ENCODE measurements around the gene USP49. TPM values are rescaled to one million over a fixed set of nuclear protein-coding genes. Genes with fewer than 3 reads are reported as not detected.

USP49 gene
- total RNA-seq, 1 experiment from 2014 or later, result 7.0 TPM

GRCh38 chr6:41757931-41758640 lies 137.1 kb downstream of the USP49 start:
- H3K36me3 Mint-ChIP-seq (ENCODE audit: insufficient read depth, unreplicated experiment), result no peaks in the 10 kb centered on the region
- H3K27me3 Mint-ChIP-seq (ENCODE audit: unreplicated experiment), result peaks cover 28% of the 10 kb centered on the region
- no peak overlapping the region for H3K4me3 Mint-ChIP-seq (ENCODE audit: low read depth, unreplicated experiment)
- H3K27ac Mint-ChIP-seq (ENCODE audit: unreplicated experiment), result no peak overlapping the region
- CTCF ChIA-PET, result interaction anchor here (0.8 kb wide), 1 partner anchor 192 kb away, joined by 3 read pairs; no protein-coding TSS in a partner anchor
- TF ChIP-seq CTCF (IDR thresholded peaks at IDR 0.05; ENCODE audit: unreplicated experiment), result no peak
- no peaks in the 10 kb centered on the region for H3K9me3 Mint-ChIP-seq (ENCODE audit: low read depth, unreplicated experiment)
- no peaks in the 10 kb centered on the region for H3K4me1 Mint-ChIP-seq (ENCODE audit: low read depth, unreplicated experiment)
- intact Hi-C loops (cut with micrococcal nuclease; ENCODE audit: unreplicated experiment), result no loop called here
- no TSS peak for BruUV-seq (replicated peaks)
- DNase-seq, result peak; percentile 36

GRCh38 chr6:41757271-41757670 lies 137.9 kb downstream of the USP49 start:
- Mint-ChIP-seq H3K27ac (ENCODE audit: unreplicated experiment) (no peak overlapping the region), H3K9me3 (ENCODE audit: low read depth, unreplicated experiment) (no peaks in the 10 kb centered on the region), H3K27me3 (ENCODE audit: unreplicated experiment) (peaks cover 28% of the 10 kb centered on the region), H3K4me1 (ENCODE audit: low read depth, unreplicated experiment) (no peaks in the 10 kb centered on the region), H3K36me3 (ENCODE audit: insufficient read depth, unreplicated experiment) (no peaks in the 10 kb centered on the region), H3K4me3 (ENCODE audit: low read depth, unreplicated experiment) (no peak overlapping the region)
- CTCF ChIA-PET, result no interaction called here
- TF ChIP-seq CTCF (IDR thresholded peaks at IDR 0.05; ENCODE audit: unreplicated experiment), result no peak
- no TSS peak for BruUV-seq (replicated peaks)
- DNase-seq, result no peak
- intact Hi-C loops (cut with micrococcal nuclease; ENCODE audit: unreplicated experiment), result no loop called here

GRCh38 chr6:41756354-41756753 lies 138.8 kb downstream of the USP49 start:
- CTCF ChIA-PET, result no interaction called here

GRCh38 chr6:41755895-41756294 lies 139.3 kb downstream of the USP49 start:
- Mint-ChIP-seq H3K27me3 (ENCODE audit: unreplicated experiment) (peaks cover 18% of the 10 kb centered on the region), H3K9me3 (ENCODE audit: low read depth, unreplicated experiment) (no peaks in the 10 kb centered on the region), H3K4me3 (ENCODE audit: low read depth, unreplicated experiment) (no peak overlapping the region), H3K27ac (ENCODE audit: unreplicated experiment) (no peak overlapping the region), H3K4me1 (ENCODE audit: low read depth, unreplicated experiment) (no peaks in the 10 kb centered on the region), H3K36me3 (ENCODE audit: insufficient read depth, unreplicated experiment) (no peaks in the 10 kb centered on the region)
- no peak for DNase-seq
- CTCF ChIA-PET, result no interaction called here
- TF ChIP-seq CTCF (IDR thresholded peaks at IDR 0.05; ENCODE audit: unreplicated experiment), result no peak
- intact Hi-C loops (cut with micrococcal nuclease; ENCODE audit: unreplicated experiment), result no loop called here
- BruUV-seq (replicated peaks), result no TSS peak

More at GRCh38 chr6:41756354-41756753, 138.8 kb downstream of the USP49 start:
- TF ChIP-seq CTCF (IDR thresholded peaks at IDR 0.05; ENCODE audit: unreplicated experiment), result no peak
- no TSS peak for BruUV-seq (replicated peaks)
- Mint-ChIP-seq H3K9me3 (ENCODE audit: low read depth, unreplicated experiment) (no peaks in the 10 kb centered on the region), H3K4me1 (ENCODE audit: low read depth, unreplicated experiment) (no peaks in the 10 kb centered on the region), H3K36me3 (ENCODE audit: insufficient read depth, unreplicated experiment) (no peaks in the 10 kb centered on the region), H3K27me3 (ENCODE audit: unreplicated experiment) (peaks cover 22% of the 10 kb centered on the region), H3K4me3 (ENCODE audit: low read depth, unreplicated experiment) (no peak overlapping the region), H3K27ac (ENCODE audit: unreplicated experiment) (no peak overlapping the region)
- intact Hi-C loops (cut with micrococcal nuclease; ENCODE audit: unreplicated experiment), result no loop called here
- no peak for DNase-seq

Measured in Calu3 (cell line).